Panc1 (cell line): ENCODE data around the gene SLC27A1. TPM values are rescaled to one million over a fixed set of nuclear protein-coding genes. Genes with fewer than 3 reads are reported as not detected.

Experiments
- ATAC-seq: fragments of 200-7000 bp; cut with Tn5 transposase; 2 replicates; pipeline ENCODE4 v1.9.1; 2020; ENCODE audit warnings: mild to moderate bottlenecking, moderate library complexity
- BruUV-seq: library from RNA; stranded (reverse); fragments of 400-500 nt; replicated peaks from 2 replicates; lab custom pipeline; 2021; lab: Mats Ljungman, UMichigan
- CTCF ChIA-PET: fragments of 300-600 bp; sonication (Branson Sonifier 250); formaldehyde crosslinking; loops from one replicate; lab custom pipeline; 2022; ENCODE audit warnings: antibody characterized with exemption; lab: Charles Lee
- POLR2A ChIA-PET: fragments of 300-600 bp; sonication (Branson Sonifier 250); formaldehyde crosslinking; loops from one replicate; lab custom pipeline; 2022; ENCODE audit warnings: antibody characterized with exemption; lab: Charles Lee
- DNase-seq: peaks from one replicate; pipeline ENCODE4 v3.0.0-alpha.2; 2010; ENCODE audit warnings: low read depth, low spot score
- H3K27ac ChIP-seq: 2 replicates; pipeline ENCODE4 v1.5.1; 2011; ENCODE audit warnings: mild to moderate bottlenecking, low read length, inconsistent platforms
- H3K27me3 ChIP-seq: fragments of 200-500 bp; sonication (Bioruptor generic); 2 replicates; pipeline ENCODE4 v1.6.0; 2014; ENCODE audit warnings: low read length, inconsistent platforms; ENCODE audit not compliant: control insufficient read depth, insufficient read depth
- H3K36me3 ChIP-seq: fragments of 200-500 bp; sonication (Bioruptor generic); 2 replicates; pipeline ENCODE4 v1.5.1; 2014; ENCODE audit warnings: inconsistent platforms, mild to moderate bottlenecking, low read length, moderate library complexity; ENCODE audit not compliant: control insufficient read depth, insufficient read depth
- H3K4me1 ChIP-seq: 2 replicates; pipeline ENCODE4 v1.5.1; 2011; ENCODE audit warnings: inconsistent platforms, mild to moderate bottlenecking, low read length, moderate library complexity; ENCODE audit not compliant: control insufficient read depth, insufficient read depth
- H3K4me3 ChIP-seq, 2 experiments: 2 replicates each; pipeline ENCODE4 v1.5.1; 2011 to 2012; ENCODE audit warnings: low read depth in 2 of 2, low read length in 2 of 2, mild to moderate bottlenecking in 2 of 2, inconsistent platforms in 1 of 2, moderate library complexity in 1 of 2
- H3K9me3 ChIP-seq: fragments of 200-500 bp; sonication (Bioruptor generic); 2 replicates; pipeline ENCODE4 v1.5.1; 2014; ENCODE audit warnings: low read depth, mild to moderate bottlenecking, inconsistent platforms, low read length, moderate library complexity; ENCODE audit not compliant: control insufficient read depth, insufficient read depth
- POLR2AphosphoS5 ChIP-seq: IDR thresholded peaks from 2 replicates; pipeline ENCODE4 v1.6.1; 2012; ENCODE audit warnings: mild to moderate bottlenecking, low read depth, low read length, moderate library complexity
- SIN3A ChIP-seq: IDR thresholded peaks from 2 replicates; pipeline ENCODE4 v1.6.1; 2012; ENCODE audit warnings: low read depth, mild to moderate bottlenecking, low read length, moderate library complexity, borderline replicate concordance; ENCODE audit not compliant: insufficient read depth
- TCF7L2 ChIP-seq: IDR thresholded peaks from 2 replicates; pipeline ENCODE4 v1.6.1; 2011; ENCODE audit warnings: mild to moderate bottlenecking, low read depth, low read length, inconsistent platforms
- in situ Hi-C: cut with HindIII; loops from 2 replicates; pipeline ENCODE4 v1.10.0; 2016; ENCODE audit warnings: low sequenced_read_pairs, low pct_unique_long_range_greater_than_20kb
- intact Hi-C: fragments of 100-400 bp; cut with micrococcal nuclease; formaldehyde crosslinking; loops from one replicate; pipeline ENCODE4 v1.10.0; 2022; ENCODE audit not compliant: unreplicated experiment
- total RNA-seq: library from RNA; stranded (reverse); gene quantifications from one replicate; pipeline ENCODE4 v1.2.1, GENCODE V29; 2021; ENCODE audit not compliant: unreplicated experiment
- TF ChIP-seq, protein P1 (sequence below), 2 experiments: IDR thresholded peaks; 2 replicates each; pipeline ENCODE4 v1.6.1; 2011 to 2012; ENCODE audit warnings: low read depth in 2 of 2, control low read depth in 1 of 2, low read length in 1 of 2, mild to moderate bottlenecking in 1 of 2, moderate library complexity in 1 of 2; ENCODE audit not compliant: insufficient read depth in 1 of 2
- TF ChIP-seq, protein P2 (sequence below): fragments of 450-650 bp; IDR thresholded peaks from 2 replicates; pipeline ENCODE4 v1.5.1; 2017; ENCODE audit warnings: mild to moderate bottlenecking

The SLC27A1 gene
- total RNA-seq, 1 experiment from 2014 or later = 5.4 TPM

DNA sequence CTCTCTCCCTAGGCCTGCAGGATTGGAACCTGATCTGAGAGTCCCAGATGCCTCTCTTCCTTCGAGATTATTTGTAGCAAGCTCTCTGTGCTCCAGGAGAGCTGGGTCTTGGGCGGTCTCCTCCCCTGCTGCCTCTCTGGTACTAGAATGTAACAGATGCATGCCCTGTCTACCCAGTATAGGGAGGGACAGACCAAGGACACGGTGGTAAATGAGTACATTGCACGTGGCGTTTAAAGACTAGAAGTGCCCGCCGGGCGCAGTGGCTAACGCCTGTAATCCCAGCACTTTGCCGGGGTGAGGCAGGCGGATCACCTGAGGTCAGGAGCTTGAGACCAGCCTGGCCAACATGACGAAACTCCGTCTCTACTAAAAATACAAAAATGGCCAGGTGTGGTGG, 11.7 kb downstream of the SLC27A1 start:
- Histone ChIP-seq H3K9me3 (no peaks in the 10 kb centered on the region), H3K36me3 (no peaks in the 10 kb centered on the region), H3K4me3 (no peak overlapping the region), H3K4me1 (no peaks in the 10 kb centered on the region), H3K27me3 (no peaks in the 10 kb centered on the region), H3K27ac (no peak overlapping the region)
- DNase-seq (no peak), ATAC-seq (no peak)
- no peak for TF ChIP-seq SIN3A
- TF ChIP-seq, protein P1, sequence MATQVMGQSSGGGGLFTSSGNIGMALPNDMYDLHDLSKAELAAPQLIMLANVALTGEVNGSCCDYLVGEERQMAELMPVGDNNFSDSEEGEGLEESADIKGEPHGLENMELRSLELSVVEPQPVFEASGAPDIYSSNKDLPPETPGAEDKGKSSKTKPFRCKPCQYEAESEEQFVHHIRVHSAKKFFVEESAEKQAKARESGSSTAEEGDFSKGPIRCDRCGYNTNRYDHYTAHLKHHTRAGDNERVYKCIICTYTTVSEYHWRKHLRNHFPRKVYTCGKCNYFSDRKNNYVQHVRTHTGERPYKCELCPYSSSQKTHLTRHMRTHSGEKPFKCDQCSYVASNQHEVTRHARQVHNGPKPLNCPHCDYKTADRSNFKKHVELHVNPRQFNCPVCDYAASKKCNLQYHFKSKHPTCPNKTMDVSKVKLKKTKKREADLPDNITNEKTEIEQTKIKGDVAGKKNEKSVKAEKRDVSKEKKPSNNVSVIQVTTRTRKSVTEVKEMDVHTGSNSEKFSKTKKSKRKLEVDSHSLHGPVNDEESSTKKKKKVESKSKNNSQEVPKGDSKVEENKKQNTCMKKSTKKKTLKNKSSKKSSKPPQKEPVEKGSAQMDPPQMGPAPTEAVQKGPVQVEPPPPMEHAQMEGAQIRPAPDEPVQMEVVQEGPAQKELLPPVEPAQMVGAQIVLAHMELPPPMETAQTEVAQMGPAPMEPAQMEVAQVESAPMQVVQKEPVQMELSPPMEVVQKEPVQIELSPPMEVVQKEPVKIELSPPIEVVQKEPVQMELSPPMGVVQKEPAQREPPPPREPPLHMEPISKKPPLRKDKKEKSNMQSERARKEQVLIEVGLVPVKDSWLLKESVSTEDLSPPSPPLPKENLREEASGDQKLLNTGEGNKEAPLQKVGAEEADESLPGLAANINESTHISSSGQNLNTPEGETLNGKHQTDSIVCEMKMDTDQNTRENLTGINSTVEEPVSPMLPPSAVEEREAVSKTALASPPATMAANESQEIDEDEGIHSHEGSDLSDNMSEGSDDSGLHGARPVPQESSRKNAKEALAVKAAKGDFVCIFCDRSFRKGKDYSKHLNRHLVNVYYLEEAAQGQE (IDR thresholded peaks at IDR 0.05; ENCODE audit: insufficient read depth in 1 of 2, low read depth in 2 of 2, low read length in 1 of 2) = no peak
- TF ChIP-seq, protein P2, sequence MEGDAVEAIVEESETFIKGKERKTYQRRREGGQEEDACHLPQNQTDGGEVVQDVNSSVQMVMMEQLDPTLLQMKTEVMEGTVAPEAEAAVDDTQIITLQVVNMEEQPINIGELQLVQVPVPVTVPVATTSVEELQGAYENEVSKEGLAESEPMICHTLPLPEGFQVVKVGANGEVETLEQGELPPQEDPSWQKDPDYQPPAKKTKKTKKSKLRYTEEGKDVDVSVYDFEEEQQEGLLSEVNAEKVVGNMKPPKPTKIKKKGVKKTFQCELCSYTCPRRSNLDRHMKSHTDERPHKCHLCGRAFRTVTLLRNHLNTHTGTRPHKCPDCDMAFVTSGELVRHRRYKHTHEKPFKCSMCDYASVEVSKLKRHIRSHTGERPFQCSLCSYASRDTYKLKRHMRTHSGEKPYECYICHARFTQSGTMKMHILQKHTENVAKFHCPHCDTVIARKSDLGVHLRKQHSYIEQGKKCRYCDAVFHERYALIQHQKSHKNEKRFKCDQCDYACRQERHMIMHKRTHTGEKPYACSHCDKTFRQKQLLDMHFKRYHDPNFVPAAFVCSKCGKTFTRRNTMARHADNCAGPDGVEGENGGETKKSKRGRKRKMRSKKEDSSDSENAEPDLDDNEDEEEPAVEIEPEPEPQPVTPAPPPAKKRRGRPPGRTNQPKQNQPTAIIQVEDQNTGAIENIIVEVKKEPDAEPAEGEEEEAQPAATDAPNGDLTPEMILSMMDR = no peak
- TF ChIP-seq TCF7L2 = no peak
- no peak for TF ChIP-seq POLR2AphosphoS5
- no TSS peak for BruUV-seq
- CTCF ChIA-PET = no interaction called here
- POLR2A ChIA-PET = no interaction called here
- in situ Hi-C loops (no loop called here), intact Hi-C loops (no loop called here)

GRCh38 chr19:17482877-17483604, 12.7 kb downstream of the SLC27A1 start:
- ATAC-seq (no peak), DNase-seq (no peak)
- H3K36me3 ChIP-seq = no peaks in the 10 kb centered on the region
- CTCF ChIA-PET = interaction anchor here (0.6 kb wide), 1 partner anchor 28 kb away, joined by 6 read pairs; no protein-coding TSS in a partner anchor
- no TSS peak for BruUV-seq
- TF ChIP-seq, protein P2 = no peak
- TF ChIP-seq POLR2AphosphoS5 = no peak
- TF ChIP-seq, protein P1 (IDR thresholded peaks at IDR 0.05; ENCODE audit: insufficient read depth in 1 of 2, low read depth in 2 of 2, low read length in 1 of 2) = no peak
- no peak for TF ChIP-seq TCF7L2
- no peak for TF ChIP-seq SIN3A
- H3K4me1 ChIP-seq = no peaks in the 10 kb centered on the region
- H3K4me3 ChIP-seq = no peak overlapping the region
- no peak overlapping the region for H3K27ac ChIP-seq
- H3K9me3 ChIP-seq = no peaks in the 10 kb centered on the region
- in situ Hi-C loops (no loop called here), intact Hi-C loops (no loop called here)
- H3K27me3 ChIP-seq = no peaks in the 10 kb centered on the region
- POLR2A ChIA-PET = no interaction called here
